ENCODE measurements around the gene LRP10. TPM values are rescaled to one million over a fixed set of nuclear protein-coding genes. Genes with fewer than 3 reads are reported as not detected.
A peak's percentile ranks its signal among the peaks of the same experiment; 100 is the strongest.

The LRP10 gene
- total RNA-seq, 6 donors from 2014 or later = 90.2 to 169 (median 149) TPM

DNA sequence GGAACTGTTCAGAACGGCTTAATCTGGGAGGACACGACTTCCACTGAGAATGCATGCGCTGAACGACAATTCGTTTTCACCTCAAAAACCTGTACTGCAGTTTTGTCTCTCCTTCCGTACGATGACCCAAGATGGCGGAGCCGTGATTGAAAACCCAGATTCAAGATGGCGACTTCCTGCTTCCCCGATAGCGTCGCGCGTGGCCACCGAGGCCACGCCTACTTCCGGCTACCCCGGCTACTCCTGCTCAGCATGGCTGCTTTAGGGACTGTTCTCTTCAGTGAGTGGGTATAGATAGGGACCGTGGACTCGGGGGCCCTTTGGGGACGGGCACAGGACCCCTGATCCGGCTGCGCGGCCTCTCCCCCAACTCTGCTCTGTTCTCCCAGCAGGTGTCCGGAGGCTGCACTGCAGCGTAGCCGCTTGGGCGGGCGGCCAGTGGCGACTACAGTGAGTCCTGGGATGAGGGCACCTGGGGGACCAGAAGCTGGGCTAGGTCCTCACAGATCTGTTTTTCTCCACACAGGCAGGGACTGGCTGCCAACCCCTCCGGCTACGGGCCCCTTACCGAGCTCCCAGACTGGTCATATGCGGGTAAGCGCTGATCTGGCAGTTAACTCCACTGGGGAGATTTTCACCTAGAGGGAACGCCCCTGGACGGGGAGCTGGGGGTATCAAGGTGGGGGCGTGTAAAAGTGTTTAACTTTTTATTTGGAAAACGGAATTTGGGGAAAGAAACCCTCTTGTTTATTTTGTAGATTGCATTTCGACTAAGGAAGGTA is 41.7 kb upstream of the LRP10 start, which contains the start of gene MRPL52:
Gene MRPL52 (plus strand): TSS at position 227 of the 782 bp plus-strand sequence. CDS start 26 bp downstream, at position 253.
- H3K4me1 ChIP-seq = peaks cover 8 to 15% (median 11%) of the 10 kb centered on the region in 4 donors
- DNase-seq (peak; percentile 91 to 96), ATAC-seq (ENCODE audit: low FRiP score in 2 of 2) (peak; percentile 92 to 98)
- 1% methylated on average over 20 to 34 of the region's 41 CpGs for WGBS, 2 donors
- peak within 1 kb of the TSS; percentile 78 to 85 (median 82) for H3K4me3 ChIP-seq
- TF ChIP-seq POLR2AphosphoS5 (IDR thresholded peaks at IDR 0.05) (peak; percentile 31 to 41), EP300 (IDR thresholded peaks at IDR 0.05) (no peak), POLR2A (IDR thresholded peaks at IDR 0.05) (peak in 2 of 4 donors; percentile 46 to 47)
- TF ChIP-seq, protein P1, sequence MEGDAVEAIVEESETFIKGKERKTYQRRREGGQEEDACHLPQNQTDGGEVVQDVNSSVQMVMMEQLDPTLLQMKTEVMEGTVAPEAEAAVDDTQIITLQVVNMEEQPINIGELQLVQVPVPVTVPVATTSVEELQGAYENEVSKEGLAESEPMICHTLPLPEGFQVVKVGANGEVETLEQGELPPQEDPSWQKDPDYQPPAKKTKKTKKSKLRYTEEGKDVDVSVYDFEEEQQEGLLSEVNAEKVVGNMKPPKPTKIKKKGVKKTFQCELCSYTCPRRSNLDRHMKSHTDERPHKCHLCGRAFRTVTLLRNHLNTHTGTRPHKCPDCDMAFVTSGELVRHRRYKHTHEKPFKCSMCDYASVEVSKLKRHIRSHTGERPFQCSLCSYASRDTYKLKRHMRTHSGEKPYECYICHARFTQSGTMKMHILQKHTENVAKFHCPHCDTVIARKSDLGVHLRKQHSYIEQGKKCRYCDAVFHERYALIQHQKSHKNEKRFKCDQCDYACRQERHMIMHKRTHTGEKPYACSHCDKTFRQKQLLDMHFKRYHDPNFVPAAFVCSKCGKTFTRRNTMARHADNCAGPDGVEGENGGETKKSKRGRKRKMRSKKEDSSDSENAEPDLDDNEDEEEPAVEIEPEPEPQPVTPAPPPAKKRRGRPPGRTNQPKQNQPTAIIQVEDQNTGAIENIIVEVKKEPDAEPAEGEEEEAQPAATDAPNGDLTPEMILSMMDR (IDR thresholded peaks at IDR 0.05) = peak in 1 of 6 experiments; percentile 5
- no peaks in the 10 kb centered on the region for H3K27me3 ChIP-seq
- peak within 1 kb of the TSS; percentile 76 to 86 (median 83) for H3K27ac ChIP-seq
- H3K36me3 ChIP-seq = peaks cover 0 to 16% (median 13%) of the 10 kb centered on the region in 4 donors
- no peaks in the 10 kb centered on the region for H3K9me3 ChIP-seq

DNA sequence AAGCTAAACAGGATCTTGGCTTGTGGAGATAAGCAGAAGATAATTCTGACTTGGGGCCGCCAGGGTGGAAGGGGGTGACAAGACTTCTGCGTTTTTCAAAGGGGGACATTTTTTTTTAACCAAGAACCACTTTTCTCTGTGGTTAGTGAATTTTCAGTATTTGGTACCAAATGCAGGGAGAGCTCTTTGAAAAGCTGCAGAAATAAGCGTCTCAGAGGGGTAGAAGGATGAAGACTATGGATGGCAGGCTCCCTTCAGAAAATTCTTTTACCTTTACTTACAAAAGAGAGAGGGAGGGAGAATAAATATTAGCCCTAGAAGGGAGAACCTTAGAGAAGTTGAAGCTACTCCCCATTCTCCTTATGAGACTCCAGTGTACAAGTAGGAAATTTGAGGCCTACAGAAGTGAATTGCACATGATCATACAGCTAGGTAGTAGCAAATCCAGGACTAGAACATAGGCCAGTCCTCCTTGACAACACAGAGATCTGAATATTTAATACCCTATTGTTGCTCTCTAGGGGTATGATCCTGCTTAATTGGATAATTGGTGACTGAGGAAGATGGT is 41.0 kb upstream of the LRP10 start:
- ATAC-seq (ENCODE audit: low FRiP score in 2 of 2) = no peak

DNA sequence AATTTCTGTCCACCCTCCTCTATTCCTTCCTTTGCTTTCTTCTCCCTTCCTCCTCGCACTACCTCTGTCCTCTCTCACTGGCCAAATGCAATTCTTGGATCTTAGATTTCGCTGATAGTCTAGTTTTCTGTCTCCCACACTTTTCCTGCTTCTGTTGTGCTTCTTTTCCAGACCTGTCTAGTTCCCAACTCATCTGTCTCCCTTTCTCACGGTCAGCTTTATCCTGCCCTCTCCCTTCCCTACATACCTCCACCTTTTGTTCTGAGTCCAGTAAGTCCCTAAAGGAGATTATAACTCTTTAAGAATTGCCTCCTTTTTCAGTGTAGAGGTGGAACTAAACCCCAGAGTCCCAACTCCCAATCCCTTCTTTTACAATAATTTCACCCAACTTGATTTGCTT is 36.0 kb upstream of the LRP10 start:
- no peaks in the 10 kb centered on the region for H3K9me3 ChIP-seq
- H3K4me1 ChIP-seq = peaks cover 23 to 29% (median 23%) of the 10 kb centered on the region in 4 donors
- no peaks in the 10 kb centered on the region for H3K27me3 ChIP-seq
- no peak for ATAC-seq (ENCODE audit: low FRiP score in 2 of 2)
- WGBS, 2 donors = 86 to 92% methylated on average over 3 of the region's 3 CpGs
- H3K36me3 ChIP-seq = peaks cover 0 to 17% (median 13%) of the 10 kb centered on the region in 4 donors
- no peak overlapping the region for H3K4me3 ChIP-seq
- peak overlapping the region in 2 of 4 donors; percentile 97 for H3K27ac ChIP-seq
- TF ChIP-seq POLR2AphosphoS5 (IDR thresholded peaks at IDR 0.05) (no peak), POLR2A (IDR thresholded peaks at IDR 0.05) (no peak), EP300 (IDR thresholded peaks at IDR 0.05) (no peak)
- TF ChIP-seq, protein P1 (IDR thresholded peaks at IDR 0.05) = no peak
- no peak for DNase-seq

More for the DNA sequence above, 41.0 kb upstream of the LRP10 start:
- Histone ChIP-seq H3K27me3 (no peaks in the 10 kb centered on the region), H3K4me1 (peaks cover 8 to 15% (median 11%) of the 10 kb centered on the region in 4 donors), H3K9me3 (no peaks in the 10 kb centered on the region), H3K4me3 (peak overlapping the region; percentile 78 to 85 (median 82)), H3K36me3 (peaks cover 0 to 17% (median 13%) of the 10 kb centered on the region in 4 donors), H3K27ac (peak overlapping the region in 2 of 4 donors; percentile 86)
- DNase-seq = no peak
- TF ChIP-seq POLR2A (IDR thresholded peaks at IDR 0.05) = no peak
- TF ChIP-seq EP300 (IDR thresholded peaks at IDR 0.05) = no peak
- no peak for TF ChIP-seq POLR2AphosphoS5 (IDR thresholded peaks at IDR 0.05)
- TF ChIP-seq, protein P1 (IDR thresholded peaks at IDR 0.05) = no peak
- 26 to 29% methylated on average over 3 of the region's 3 CpGs for WGBS, 2 donors

DNA sequence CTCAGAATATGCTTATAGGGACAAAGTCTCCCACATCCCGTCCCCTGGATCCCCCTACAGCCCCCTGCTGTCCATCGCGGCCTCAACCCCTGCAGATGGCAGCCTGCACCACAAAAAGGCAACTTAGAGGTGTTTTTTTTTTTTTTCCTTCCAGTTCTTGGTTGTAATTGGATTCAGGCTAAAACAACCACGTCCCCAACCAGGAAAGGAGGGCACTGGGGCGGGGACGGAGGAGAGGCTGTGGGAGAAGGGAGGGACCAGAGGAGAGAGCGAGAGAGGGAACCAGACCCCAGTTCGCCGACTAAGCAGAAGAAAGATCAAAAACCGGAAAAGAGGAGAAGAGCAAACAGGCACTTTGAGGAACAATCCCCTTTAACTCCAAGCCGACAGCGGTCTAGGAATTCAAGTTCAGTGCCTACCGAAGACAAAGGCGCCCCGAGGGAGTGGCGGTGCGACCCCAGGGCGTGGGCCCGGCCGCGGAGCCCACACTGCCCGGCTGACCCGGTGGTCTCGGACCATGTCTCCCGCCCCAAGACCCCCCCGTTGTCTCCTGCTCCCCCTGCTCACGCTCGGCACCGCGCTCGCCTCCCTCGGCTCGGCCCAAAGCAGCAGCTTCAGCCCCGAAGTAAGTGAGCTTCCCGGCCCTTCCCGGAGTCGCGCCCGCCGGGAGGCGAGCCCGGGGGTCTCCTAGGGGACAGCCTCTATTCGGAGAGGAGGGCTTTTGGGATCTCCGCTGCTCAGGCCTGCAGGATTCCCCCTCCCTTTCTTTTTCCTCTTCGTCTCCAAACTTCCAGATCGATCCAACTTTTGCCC is 35.0 kb upstream of the LRP10 start, which contains the start of gene MMP14:
Gene MMP14 (plus strand): TSS at position 285 of the 813 bp plus-strand sequence. CDS start 233 bp downstream, at position 518.
- TF ChIP-seq POLR2A (IDR thresholded peaks at IDR 0.05) (peak in 1 of 4 donors; percentile 78), POLR2AphosphoS5 (IDR thresholded peaks at IDR 0.05) (peak; percentile 49 to 72), EP300 (IDR thresholded peaks at IDR 0.05) (no peak)
- TF ChIP-seq, protein P1 (IDR thresholded peaks at IDR 0.05) = peak in 2 of 6 experiments; percentile 9 to 19
- Histone ChIP-seq H3K27me3 (no peaks in the 10 kb centered on the region), H3K9me3 (no peaks in the 10 kb centered on the region), H3K4me3 (peak within 1 kb of the TSS; percentile 71 to 90 (median 76)), H3K27ac (peak within 1 kb of the TSS; percentile 89 to 97 (median 96)), H3K36me3 (peaks cover 0 to 24% (median 17%) of the 10 kb centered on the region in 4 donors), H3K4me1 (peaks cover 19 to 26% (median 23%) of the 10 kb centered on the region in 4 donors)
- ATAC-seq (ENCODE audit: low FRiP score in 2 of 2) (peak; percentile 67 to 89), DNase-seq (peak; percentile 73 to 86)
- 3 to 6% methylated on average over 25 to 35 of the region's 46 CpGs for WGBS, 2 donors

All from upper lobe of left lung (tissue), 6 donors.